GM21515 (cell line): Measurements from ENCODE around the gene RUFY3.
"Not testable (repeated sequence)": the region's sequence is repeated elsewhere in the genome, so short reads cannot be mapped to it uniquely, and the experiment has no call there.

Experiments used
- ATAC-seq: cut with Tn5 transposase; IDR thresholded peaks from one replicate; pipeline ENCODE4 v1.9.1; 2021; ENCODE audit not compliant: unreplicated experiment

RUFY3 gene

GRCh38 chr4:70721747-70722146, at the start of gene RUFY3:
Gene RUFY3, plus strand, starts transcription at chr4:70721964. Its CDS starts 610 bp downstream, at chr4:70722574.
- ATAC-seq, result no peak

GRCh38 chr4:70674191-70674590, 47.6 kb upstream of the RUFY3 start:
- ATAC-seq, result no peak

GRCh38 chr4:70674731-70675130, 47.0 kb upstream of the RUFY3 start:
- ATAC-seq, result no peak

- ATAC-seq, result no peak
Observed at GRCh38 chr4:70676554-70677090, 45.1 kb upstream of the RUFY3 start.

- peak; percentile 85 for ATAC-seq
Observed at GRCh38 chr4:70678383-70678999, 43.3 kb upstream of the RUFY3 start.

GRCh38 chr4:70680934-70681333, 40.8 kb upstream of the RUFY3 start:
- no peak for ATAC-seq

GRCh38 chr4:70681704-70682103, 40.1 kb upstream of the RUFY3 start:
- ATAC-seq, result peak; percentile 50

GRCh38 chr4:70682142-70682541, 39.6 kb upstream of the RUFY3 start:
- peak; percentile 1 for ATAC-seq

- ATAC-seq, result no peak
Observed at GRCh38 chr4:70687392-70687791, 34.4 kb upstream of the RUFY3 start.

GRCh38 chr4:70687821-70688794, 33.7 kb upstream of the RUFY3 start, which contains the start of gene UTP3:
Gene UTP3, plus strand, starts transcription at chr4:70688532. Its CDS starts 146 bp downstream, at chr4:70688678.
- ATAC-seq, result peak; percentile 92

- peak; percentile 3 for ATAC-seq
Observed at GRCh38 chr4:70688795-70689231, 33.0 kb upstream of the RUFY3 start.

GRCh38 chr4:70691661-70692060, 30.1 kb upstream of the RUFY3 start:
- ATAC-seq, result no peak

- ATAC-seq, result not testable (repeated sequence)
Observed at GRCh38 chr4:70694633-70695032, 27.1 kb upstream of the RUFY3 start.

GRCh38 chr4:70698435-70698834, 23.3 kb upstream of the RUFY3 start:
- not testable (repeated sequence) for ATAC-seq

GRCh38 chr4:70700712-70701111, 21.1 kb upstream of the RUFY3 start:
- ATAC-seq, result no peak

GRCh38 chr4:70701271-70701670, 20.5 kb upstream of the RUFY3 start:
- ATAC-seq, result no peak

- ATAC-seq, result not testable (repeated sequence)
Observed at GRCh38 chr4:70702592-70702991, 19.2 kb upstream of the RUFY3 start.

- no peak for ATAC-seq
Observed at GRCh38 chr4:70703619-70704214, 18.0 kb upstream of the RUFY3 start.

GRCh38 chr4:70704215-70704930, 17.4 kb upstream of the RUFY3 start:
- peak; percentile 61 for ATAC-seq

- peak; percentile 38 for ATAC-seq
Observed at GRCh38 chr4:70704931-70705182, 16.9 kb upstream of the RUFY3 start.
